NT2/D1 (cell line): Measurements from ENCODE around the gene MRPL37.

Experiments
- SUZ12 ChIP-seq: IDR thresholded peaks from 2 replicates; pipeline ENCODE4 v1.6.1; 2011; ENCODE audit not compliant: insufficient read length, insufficient read depth; ENCODE audit errors: extremely low read depth
- ZNF274 ChIP-seq: IDR thresholded peaks from 2 replicates; pipeline ENCODE4 v1.6.1; 2011; ENCODE audit warnings: mild to moderate bottlenecking, low read depth, low read length

DNA sequence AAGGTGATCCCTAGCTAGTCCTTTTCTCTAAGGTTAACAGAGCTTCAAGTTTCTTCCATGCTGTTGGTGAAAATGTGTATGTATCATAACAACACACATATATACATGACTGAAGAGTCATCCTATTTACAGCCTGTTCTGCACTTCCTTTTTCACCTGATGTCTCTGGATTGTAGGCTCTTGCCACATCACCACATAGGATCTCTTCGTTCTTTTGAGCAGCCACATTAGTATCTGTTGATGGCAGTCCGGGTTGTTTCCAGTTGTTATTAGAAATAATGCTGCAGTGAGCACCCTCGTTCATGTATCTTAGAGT is 19.7 kb downstream of the MRPL37 start:
- TF ChIP-seq SUZ12 (no peak), ZNF274 (no peak)
